Measurements from ENCODE around the gene TMEM19. TPM values are rescaled to one million over a fixed set of nuclear protein-coding genes. Genes with fewer than 3 reads are reported as not detected.

Gene TMEM19
- total RNA-seq, 1 donor from 2014 or later = 19.4 TPM

DNA sequence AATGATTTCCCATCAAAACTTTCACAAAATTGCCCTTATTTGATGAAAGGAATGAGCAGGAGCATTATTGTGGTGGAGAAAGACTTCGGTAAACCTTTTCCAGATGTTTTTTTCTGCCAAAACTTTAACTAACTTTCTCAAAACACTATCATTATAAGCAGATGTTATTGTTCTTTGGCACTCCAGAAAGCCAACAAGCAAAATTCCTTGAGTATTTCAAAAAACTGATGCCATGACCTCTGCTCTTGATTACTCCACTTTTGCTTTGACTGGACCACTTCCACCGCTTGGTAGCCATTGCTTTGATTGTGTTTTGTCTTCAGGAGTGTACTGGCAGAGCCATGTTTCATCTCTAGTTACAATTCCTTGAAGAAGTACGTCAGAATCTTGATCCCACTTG is 39.1 kb downstream of the TMEM19 start:
- TF ChIP-seq, protein P1, sequence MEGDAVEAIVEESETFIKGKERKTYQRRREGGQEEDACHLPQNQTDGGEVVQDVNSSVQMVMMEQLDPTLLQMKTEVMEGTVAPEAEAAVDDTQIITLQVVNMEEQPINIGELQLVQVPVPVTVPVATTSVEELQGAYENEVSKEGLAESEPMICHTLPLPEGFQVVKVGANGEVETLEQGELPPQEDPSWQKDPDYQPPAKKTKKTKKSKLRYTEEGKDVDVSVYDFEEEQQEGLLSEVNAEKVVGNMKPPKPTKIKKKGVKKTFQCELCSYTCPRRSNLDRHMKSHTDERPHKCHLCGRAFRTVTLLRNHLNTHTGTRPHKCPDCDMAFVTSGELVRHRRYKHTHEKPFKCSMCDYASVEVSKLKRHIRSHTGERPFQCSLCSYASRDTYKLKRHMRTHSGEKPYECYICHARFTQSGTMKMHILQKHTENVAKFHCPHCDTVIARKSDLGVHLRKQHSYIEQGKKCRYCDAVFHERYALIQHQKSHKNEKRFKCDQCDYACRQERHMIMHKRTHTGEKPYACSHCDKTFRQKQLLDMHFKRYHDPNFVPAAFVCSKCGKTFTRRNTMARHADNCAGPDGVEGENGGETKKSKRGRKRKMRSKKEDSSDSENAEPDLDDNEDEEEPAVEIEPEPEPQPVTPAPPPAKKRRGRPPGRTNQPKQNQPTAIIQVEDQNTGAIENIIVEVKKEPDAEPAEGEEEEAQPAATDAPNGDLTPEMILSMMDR (IDR thresholded peaks at IDR 0.05; ENCODE audit: unreplicated experiment) = no peak
- H3K9me3 Mint-ChIP-seq (ENCODE audit: low read depth) = no peaks in the 10 kb centered on the region
- DNase-seq (ENCODE audit: low spot score, unreplicated experiment) = no peak
- H3K4me1 Mint-ChIP-seq (ENCODE audit: low read depth) = no peaks in the 10 kb centered on the region
- no peak overlapping the region for H3K27ac Mint-ChIP-seq
- H3K4me3 Mint-ChIP-seq (ENCODE audit: low read depth) = no peak overlapping the region
- no peaks in the 10 kb centered on the region for H3K27me3 Mint-ChIP-seq
- no peaks in the 10 kb centered on the region for H3K36me3 Mint-ChIP-seq (ENCODE audit: insufficient read depth)

DNA sequence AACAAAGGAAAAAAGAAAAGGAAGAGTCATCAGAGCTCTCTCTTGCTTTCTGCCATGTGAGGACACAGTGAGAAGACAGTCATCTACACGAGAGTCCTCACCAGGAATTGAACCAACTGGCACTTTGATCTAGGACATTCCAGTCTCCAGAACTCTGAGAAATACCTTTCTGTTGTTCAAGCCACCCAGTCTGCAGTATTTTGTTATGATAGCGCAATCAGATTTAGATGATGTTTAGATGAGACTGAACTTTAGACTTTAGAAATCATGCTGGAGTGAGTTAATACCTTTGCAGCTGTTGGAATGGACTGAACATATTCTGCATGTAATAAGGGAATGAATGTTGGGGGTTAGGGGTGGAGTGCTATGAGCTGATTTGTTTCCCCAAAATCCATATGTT is 40.7 kb downstream of the TMEM19 start:
- no peak for DNase-seq (ENCODE audit: low spot score, unreplicated experiment)
- H3K27ac Mint-ChIP-seq = no peak overlapping the region
- no peaks in the 10 kb centered on the region for H3K4me1 Mint-ChIP-seq (ENCODE audit: low read depth)
- no peaks in the 10 kb centered on the region for H3K36me3 Mint-ChIP-seq (ENCODE audit: insufficient read depth)
- TF ChIP-seq, protein P1 (IDR thresholded peaks at IDR 0.05; ENCODE audit: unreplicated experiment) = no peak
- no peaks in the 10 kb centered on the region for H3K27me3 Mint-ChIP-seq
- H3K9me3 Mint-ChIP-seq (ENCODE audit: low read depth) = no peaks in the 10 kb centered on the region
- H3K4me3 Mint-ChIP-seq (ENCODE audit: low read depth) = no peak overlapping the region

DNA sequence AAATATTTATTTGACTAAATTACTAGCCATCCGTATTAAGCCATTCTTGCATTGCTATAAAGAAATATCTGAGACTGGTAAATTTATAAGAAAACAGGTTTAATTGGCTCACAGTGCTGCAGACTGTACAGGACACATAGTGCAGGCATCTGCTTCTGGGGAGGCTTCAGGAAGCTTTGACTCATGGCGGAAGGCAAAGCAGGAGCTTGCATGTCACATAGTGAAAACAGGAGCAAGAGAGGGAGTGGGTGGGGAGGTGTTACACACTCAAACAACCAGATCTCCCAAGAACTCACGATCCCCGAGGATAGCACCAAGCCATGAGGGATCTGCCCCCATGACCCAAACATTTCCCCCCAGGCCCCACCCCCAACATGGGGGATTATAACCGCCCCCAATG is 42.1 kb downstream of the TMEM19 start:
- H3K27ac Mint-ChIP-seq = no peak overlapping the region
- TF ChIP-seq, protein P1 (IDR thresholded peaks at IDR 0.05; ENCODE audit: unreplicated experiment) = no peak
- H3K4me3 Mint-ChIP-seq (ENCODE audit: low read depth) = no peak overlapping the region
- H3K9me3 Mint-ChIP-seq (ENCODE audit: low read depth) = no peaks in the 10 kb centered on the region
- no peaks in the 10 kb centered on the region for H3K4me1 Mint-ChIP-seq (ENCODE audit: low read depth)
- no peaks in the 10 kb centered on the region for H3K36me3 Mint-ChIP-seq (ENCODE audit: insufficient read depth)
- H3K27me3 Mint-ChIP-seq = no peaks in the 10 kb centered on the region
- no peak for DNase-seq (ENCODE audit: low spot score, unreplicated experiment)

DNA sequence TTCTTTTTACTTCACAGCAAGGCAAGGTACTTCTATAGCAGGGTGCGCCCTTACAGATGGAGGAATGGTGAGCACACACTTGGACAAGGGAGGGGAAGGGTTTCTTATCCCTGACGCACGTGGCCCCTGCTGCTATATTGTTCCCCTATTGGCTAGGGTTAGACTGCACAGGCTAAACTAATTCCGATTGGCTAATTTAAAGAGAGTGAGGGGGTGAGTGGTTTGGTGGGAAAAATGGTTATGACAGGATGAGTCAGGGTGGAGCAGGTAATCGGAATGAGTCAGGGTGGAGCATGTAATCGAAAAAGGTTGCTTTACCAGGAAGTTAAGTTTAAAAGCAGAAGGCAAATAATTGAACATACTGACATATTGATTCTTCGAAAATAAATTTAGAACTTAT is 45.1 kb downstream of the TMEM19 start:
- Mint-ChIP-seq H3K27me3 (no peaks in the 10 kb centered on the region), H3K36me3 (ENCODE audit: insufficient read depth) (no peaks in the 10 kb centered on the region), H3K4me3 (ENCODE audit: low read depth) (no peak overlapping the region), H3K27ac (peak overlapping the region; percentile 68), H3K9me3 (ENCODE audit: low read depth) (no peaks in the 10 kb centered on the region), H3K4me1 (ENCODE audit: low read depth) (no peaks in the 10 kb centered on the region)
- TF ChIP-seq, protein P1 (IDR thresholded peaks at IDR 0.05; ENCODE audit: unreplicated experiment) = no peak
- DNase-seq (ENCODE audit: low spot score, unreplicated experiment) = no peak

DNA sequence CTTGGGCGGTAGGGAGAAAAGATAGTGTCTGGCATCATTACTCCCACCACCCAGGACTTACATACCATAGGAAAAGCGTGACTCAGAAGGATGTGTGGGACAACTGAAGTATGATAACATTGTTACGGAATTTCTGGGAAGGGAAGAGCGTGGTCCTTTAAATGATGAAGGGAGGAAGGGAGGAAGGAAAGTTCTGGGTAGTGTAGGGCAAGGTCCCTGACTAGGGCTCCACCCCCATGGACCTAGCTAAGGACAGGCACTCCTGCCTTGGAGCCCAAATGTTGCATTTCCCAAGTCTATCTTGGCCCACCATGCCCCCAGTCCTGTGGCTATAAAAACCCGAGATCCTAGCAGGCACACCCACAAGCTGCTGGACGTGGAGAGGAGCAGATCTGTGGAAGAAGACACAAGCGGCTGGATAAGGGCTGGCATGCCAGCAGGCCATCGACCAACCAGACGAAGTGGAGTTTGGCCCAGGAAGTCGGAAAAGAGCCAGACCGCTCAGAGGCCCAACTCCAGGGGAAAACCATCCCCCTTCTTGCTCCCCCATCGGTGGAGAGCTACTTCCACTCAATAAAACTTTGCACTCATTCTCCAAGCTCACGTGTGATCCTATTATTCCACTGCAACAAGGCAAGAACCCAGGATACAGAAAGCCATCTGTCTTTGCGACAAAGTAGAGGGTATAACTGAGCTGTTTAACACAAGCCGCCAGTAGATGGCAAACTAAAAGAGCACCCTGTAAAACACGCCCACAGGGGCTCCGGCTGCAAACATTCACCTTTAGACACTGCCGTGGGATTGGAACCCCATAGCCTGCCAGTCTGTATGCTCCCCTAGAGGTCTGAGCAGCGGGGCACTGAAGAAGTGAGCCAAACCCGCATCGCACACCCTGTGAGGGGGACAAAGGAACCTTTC is 45.8 kb downstream of the TMEM19 start:
- no peak for DNase-seq (ENCODE audit: low spot score, unreplicated experiment)
- no peaks in the 10 kb centered on the region for H3K9me3 Mint-ChIP-seq (ENCODE audit: low read depth)
- no peaks in the 10 kb centered on the region for H3K27me3 Mint-ChIP-seq
- no peak overlapping the region for H3K4me3 Mint-ChIP-seq (ENCODE audit: low read depth)
- no peaks in the 10 kb centered on the region for H3K36me3 Mint-ChIP-seq (ENCODE audit: insufficient read depth)
- TF ChIP-seq, protein P1 (IDR thresholded peaks at IDR 0.05; ENCODE audit: unreplicated experiment) = no peak
- no peaks in the 10 kb centered on the region for H3K4me1 Mint-ChIP-seq (ENCODE audit: low read depth)
- no peak overlapping the region for H3K27ac Mint-ChIP-seq
